Measurements from ENCODE around the gene TCERG1L.

The TCERG1L gene

GRCh38 chr10:131211965-131212619 lies 99.4 kb downstream of the TCERG1L start:
- in situ Hi-C loops (cut with MboI; ENCODE audit: low sequenced_read_pairs), result no loop called here

DNA sequence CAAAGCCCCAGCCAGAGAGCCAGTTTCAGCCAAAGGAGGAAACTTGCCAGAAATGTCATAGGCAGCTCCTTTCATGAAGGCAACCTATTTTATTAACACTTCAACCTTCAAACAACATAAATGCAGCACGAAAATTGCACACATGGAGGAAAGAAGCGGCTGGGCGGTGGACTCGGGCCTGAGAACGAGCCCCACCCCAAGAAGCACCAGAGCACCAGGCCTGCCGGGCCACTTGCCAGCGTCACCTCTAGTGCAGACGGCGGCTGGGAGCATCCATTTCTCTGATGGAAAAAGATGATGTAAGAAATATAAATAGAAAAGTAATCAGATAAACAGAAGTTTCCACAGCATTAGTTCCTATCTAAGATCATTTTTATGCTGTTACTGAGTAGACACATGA lies 100.0 kb downstream of the TCERG1L start:
- in situ Hi-C loops (cut with MboI; ENCODE audit: low sequenced_read_pairs), result no loop called here

DNA sequence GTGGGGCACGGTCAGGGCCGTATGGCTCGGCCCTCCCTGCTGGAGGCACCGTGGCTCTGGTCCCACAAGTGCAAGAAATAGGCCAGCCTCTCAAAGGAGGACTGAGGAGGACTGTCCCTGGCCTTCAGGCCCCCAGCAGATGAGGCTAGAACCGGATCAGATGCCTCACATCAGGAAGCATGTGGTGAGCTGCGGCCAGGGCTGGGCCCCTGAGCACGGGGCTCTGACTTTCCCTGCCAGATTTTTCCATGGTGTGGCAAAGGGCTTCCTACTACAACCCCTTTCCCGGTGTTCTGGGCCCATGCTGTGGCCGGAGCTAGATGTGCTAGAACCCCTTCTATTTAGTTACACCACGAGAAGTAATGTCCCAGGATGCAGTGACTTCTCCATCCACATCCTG lies 100.4 kb downstream of the TCERG1L start:
- in situ Hi-C loops (cut with MboI; ENCODE audit: low sequenced_read_pairs), result no loop called here

- in situ Hi-C loops (cut with MboI; ENCODE audit: low sequenced_read_pairs), result no loop called here
Measured at GRCh38 chr10:131210181-131210580, 101.3 kb downstream of the TCERG1L start.

DNA sequence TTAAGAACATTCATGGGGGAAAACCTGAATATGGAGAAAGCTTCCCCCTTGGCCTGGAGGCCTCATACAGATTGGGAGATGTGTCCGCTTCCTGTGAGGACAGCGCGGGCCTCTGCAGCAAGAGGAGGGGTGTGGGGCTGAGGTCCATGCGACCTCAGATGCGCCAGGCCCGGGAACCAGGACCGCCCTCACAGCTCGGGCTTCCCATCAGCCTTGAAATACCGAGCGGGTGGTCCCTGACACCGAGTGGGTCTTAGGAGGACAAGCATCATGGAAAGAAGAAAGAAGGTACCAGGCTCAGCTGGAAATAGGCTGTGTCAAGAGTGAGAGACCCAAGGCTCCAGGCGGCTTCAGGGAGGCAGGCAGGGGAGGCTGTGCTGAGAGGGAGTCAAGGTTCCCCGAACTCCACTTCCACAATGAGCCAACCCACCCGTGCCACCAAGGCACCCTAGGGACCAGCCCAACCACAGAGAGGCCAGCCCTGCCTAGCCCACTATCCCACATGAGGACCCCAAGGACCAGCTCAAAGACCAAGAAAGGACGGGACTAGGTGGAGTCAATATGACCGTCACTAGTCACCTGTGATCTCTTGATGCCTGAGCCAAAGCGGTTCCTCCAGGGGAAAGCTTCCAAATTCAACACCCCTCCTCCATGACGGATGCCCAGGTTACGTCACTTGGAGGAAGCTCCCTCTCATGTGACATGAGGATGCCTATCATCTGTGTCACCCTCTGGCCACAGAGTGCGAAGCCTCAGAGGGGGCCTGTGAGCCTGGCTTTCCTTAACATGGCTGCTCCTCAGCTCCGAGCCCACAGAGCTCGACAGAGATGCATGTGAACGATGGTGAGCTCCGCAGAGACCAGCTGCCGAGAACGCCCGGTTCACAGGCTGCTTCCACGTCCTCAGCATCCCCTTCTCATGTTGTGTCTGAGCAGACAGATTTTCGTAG lies 103.7 kb downstream of the TCERG1L start:
- in situ Hi-C loops (cut with MboI; ENCODE audit: low sequenced_read_pairs), result no loop called here

GRCh38 chr10:131207176-131207575 lies 104.3 kb downstream of the TCERG1L start:
- in situ Hi-C loops (cut with MboI; ENCODE audit: low sequenced_read_pairs), result no loop called here

- in situ Hi-C loops (cut with MboI; ENCODE audit: low sequenced_read_pairs), result no loop called here
Measured at GRCh38 chr10:131206111-131206995, 105.2 kb downstream of the TCERG1L start.

DNA sequence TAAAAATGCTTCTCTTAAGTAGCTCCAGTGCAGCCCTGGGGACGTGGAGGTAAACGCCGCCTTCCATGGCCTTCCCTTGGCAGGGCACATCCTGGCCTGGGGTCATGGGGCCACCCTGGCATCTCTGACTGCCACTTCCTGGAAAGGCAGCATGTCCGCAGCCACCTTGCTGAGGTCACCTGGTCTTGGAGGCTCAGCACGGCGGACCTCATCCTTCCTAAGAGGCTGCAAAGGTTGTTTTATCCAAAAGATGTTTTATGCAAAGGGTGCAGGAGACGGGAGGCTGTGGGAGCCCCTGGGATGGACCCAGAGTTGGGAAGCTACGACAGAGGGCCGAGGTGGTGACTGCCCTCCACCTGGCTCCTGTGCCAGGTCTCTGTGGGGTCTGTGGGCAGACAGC lies 106.0 kb downstream of the TCERG1L start:
- in situ Hi-C loops (cut with MboI; ENCODE audit: low sequenced_read_pairs), result no loop called here

DNA sequence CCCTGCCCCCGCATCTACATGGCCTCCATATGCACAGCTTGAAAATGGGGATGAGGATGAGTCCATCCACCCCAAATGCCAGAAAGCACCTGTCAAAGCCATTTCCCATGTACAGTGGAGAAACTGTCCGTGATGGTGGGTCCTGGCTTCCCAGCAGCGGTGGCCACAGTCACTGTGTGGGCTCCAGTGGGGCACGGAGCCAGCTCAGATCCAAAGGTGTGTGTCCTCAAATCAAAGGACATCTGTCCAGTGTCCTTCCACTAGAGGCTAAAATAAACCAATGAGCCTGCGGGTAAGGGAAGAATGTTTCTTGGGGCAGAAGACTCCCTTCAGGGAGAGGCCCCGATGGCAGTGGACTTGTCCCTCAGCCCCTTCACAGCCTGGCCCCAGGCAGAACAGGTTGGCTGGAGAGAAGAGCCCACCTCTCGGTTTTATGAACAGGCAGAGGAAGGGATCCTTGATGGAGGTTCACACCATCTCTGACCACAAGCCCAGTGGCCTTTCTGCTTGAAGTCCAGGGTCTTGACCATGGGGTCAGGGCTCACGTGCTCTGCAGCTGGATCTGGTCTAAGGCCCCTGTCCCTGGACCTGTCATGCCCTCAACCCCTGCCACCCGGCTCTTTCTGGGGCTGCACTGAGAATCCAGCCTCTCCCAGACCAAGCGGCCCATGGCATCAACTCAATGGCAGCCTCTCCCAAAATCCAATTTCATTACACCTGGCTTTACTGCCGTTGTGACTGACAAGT lies 106.9 kb downstream of the TCERG1L start:
- in situ Hi-C loops (cut with MboI; ENCODE audit: low sequenced_read_pairs), result no loop called here

DNA sequence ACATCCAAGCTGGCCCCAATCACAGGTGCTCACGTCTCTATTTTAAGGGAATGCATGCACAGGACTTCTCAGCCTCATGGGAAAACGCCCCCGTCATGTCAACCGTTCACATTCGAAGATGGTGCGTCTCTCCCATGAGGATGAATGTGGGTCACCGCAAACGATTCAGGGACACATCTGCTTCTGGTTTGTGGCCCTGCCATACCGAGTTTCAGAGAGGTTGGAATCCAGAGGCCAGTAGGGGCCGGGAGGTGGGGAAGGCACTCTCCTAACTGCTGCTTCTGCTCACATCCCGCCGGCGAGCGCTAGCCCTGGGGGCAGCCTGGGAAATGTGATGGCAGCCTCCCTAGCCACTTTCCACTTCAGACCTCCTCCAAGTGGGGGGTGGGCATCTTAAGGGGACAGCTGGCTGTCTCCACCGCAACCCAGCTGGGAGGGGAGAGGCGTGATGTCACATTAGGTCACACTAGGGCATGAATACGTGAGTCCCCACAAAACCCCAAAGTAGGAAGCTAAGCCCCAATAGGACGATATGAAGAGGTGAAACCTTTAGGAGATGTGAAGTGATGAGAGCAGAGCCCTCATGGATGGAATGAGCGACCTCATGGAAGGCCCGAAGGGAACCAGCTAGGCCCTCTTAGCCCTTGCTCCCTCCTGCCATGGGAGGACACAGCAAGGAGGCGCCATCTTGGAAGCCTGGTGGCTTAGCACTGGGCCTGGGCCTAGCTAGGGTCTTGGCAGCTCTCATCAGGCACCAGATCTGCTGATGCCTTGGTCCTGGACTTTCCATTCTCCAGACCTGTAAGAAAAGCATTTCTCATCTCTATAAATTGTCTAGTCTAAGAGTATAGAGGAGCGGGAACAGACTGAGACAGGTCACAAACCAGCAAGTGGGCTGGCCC lies 107.8 kb downstream of the TCERG1L start:
- in situ Hi-C loops (cut with MboI; ENCODE audit: low sequenced_read_pairs), result no loop called here

DNA sequence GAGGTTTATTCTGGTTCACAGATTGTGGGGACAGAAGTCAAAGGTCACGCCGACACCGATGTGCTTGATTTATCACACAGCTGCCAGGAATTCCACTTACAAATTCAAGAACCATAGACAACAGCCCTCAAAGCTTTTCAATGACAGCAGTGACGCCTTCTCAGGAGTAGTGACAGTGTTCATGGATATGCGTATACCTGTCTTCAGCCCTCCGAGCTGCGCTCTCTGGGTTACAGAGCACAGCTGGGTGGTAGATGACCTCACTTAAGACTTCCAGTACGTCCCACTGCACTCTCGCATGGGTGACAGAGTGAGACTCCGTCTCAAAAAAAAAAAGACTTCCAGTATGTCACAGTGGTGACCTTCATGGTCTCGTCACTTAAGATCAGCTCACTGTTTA lies 108.5 kb downstream of the TCERG1L start:
- in situ Hi-C loops (cut with MboI; ENCODE audit: low sequenced_read_pairs), result no loop called here

DNA sequence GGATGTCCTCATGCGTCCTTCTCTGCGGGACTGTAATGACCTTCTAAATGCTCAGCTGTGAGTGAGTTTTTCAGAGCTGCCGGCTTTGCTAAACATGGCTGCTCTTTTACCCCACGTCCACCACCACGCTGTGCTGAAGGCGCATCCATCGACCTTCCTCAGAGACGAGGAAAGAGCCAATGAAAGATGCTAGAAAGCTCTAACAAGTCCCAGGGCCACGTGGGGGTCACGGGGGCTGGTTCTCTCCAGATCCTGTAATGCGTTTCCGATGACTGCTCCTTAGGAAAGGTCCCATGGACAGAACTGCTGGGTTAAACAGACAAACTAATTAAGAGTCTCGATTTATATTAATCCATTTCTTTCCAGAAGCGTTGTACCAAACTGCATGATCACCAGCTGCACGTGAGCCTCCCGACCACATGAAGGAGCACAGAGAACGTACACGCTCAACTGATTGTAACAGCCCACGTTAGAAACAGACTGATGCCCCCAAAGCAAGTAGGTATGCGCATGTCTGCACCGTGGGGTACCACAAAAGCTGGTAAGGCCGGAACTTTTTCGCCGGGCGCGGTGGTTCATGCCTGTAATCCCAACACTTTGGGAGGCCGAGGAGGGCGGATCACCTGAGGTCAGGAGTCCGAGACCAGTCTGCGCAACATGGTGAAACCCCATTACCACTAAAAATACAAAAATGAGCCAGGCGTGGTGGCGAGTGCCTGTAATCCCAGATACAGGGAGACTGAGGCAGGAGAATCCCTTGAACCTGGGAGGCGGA lies 109.6 kb downstream of the TCERG1L start:
- in situ Hi-C loops (cut with MboI; ENCODE audit: low sequenced_read_pairs), result no loop called here

DNA sequence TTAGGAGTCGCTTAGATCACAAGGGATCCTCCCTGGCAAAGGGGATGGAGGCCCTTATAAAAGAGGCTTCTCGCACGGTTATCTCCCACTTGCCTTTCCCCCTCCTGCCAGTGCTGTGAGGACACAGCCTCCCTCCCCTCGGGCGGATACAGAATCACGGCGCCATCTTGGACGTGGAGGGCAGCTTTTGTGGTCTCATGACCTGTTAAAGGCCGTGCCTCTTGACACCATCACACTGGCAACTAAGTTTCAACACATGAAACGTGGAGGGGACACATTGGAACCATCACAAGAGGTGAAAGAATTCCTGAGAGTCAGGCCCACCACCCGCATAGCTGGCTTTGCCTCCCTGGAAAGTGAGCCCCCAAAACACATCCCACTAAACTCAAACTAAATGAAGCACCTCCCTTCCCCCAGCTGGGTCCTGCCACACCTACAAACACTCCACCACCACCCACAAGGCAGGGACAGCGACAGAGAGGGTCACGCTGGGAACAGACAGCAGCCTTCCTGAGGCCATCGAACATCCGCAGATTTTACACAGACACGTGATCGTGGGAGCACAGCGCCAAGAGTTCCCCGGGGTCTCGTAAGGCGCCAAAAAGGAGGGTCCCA lies 110.6 kb downstream of the TCERG1L start:
- in situ Hi-C loops (cut with MboI; ENCODE audit: low sequenced_read_pairs), result no loop called here

- in situ Hi-C loops (cut with MboI; ENCODE audit: low sequenced_read_pairs), result no loop called here
Measured at GRCh38 chr10:131199646-131200045, 111.9 kb downstream of the TCERG1L start.

- in situ Hi-C loops (cut with MboI; ENCODE audit: low sequenced_read_pairs), result no loop called here
Measured at GRCh38 chr10:131198843-131199242, 112.7 kb downstream of the TCERG1L start.

DNA sequence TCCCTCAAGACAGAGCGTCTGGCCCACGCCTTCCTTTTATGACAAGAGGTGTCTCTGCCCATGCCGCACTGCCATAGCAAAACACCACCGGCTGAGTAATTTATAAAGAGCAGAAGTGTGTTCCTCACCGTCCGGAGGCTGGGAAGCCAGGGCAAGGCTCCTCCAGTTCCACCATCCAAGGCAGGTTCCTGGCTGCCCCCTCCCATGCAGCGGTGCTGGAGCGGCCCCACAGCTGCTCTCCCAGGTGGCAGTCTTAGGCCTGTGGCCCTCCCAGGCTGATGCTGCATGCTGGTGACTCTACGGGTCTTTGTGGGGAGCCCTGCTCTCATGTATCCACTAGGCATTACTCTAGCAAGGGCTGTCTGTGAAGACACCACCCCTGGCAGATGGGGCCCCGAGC lies 113.1 kb downstream of the TCERG1L start:
- in situ Hi-C loops (cut with MboI; ENCODE audit: low sequenced_read_pairs), result no loop called here

DNA sequence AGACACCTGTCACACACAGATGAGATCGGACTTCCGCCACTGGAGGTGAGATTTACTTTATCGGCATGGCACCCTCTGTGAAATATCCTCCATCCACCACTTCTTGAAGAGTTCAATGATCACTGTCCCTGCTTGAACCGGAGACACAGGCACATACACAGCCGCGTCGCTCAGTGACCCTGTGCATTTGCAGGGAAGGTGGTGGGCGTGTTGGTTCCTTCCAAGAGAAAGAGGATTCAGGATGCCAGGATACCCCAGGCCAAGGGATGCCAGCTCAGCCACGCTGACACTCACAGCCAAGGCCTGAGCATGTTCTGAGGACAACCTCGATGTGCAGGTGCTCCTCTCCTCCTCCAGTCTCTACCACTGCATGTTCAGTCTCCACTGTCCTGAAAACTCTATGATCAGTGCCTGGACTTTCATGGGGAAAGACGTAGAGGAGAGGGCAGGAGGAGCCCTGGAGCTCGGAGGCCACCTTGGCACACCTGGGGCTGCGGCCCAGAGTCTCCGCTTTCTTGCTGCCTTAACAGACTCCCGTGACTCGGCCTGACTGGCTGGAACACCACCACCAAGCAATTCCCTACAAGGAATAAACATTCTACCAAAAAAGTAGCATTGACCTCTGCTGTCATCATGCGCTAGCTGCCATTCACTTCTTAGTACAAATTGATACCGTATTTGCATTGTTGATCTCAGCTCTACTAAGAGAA lies 115.2 kb downstream of the TCERG1L start:
- in situ Hi-C loops (cut with MboI; ENCODE audit: low sequenced_read_pairs), result no loop called here
